ENCODE data around the gene LRG1. TPM values are rescaled to one million over a fixed set of nuclear protein-coding genes. Genes with fewer than 3 reads are reported as not detected.
"Not testable (repeated sequence)": the region's sequence is repeated elsewhere in the genome, so short reads cannot be mapped to it uniquely, and the experiment has no call there.

LRG1 gene
- polyA plus RNA-seq, 12 donors: 0.21 to 0.91 (median 0.57) TPM; not detected in 2

- peak; percentile 51 for DNase-seq
Measured at GRCh38 chr19:4576016-4576933, 36.4 kb upstream of the LRG1 start.

- peak; percentile 61 for DNase-seq
Measured at GRCh38 chr19:4575267-4576015, 35.6 kb upstream of the LRG1 start.

- no peak for DNase-seq
Measured at GRCh38 chr19:4573682-4574081, 33.8 kb upstream of the LRG1 start.

GRCh38 chr19:4571305-4571917, 31.6 kb upstream of the LRG1 start:
- peak; percentile 60 for DNase-seq

GRCh38 chr19:4570916-4571304, 31.1 kb upstream of the LRG1 start:
- DNase-seq: no peak

GRCh38 chr19:4570402-4570801, 30.6 kb upstream of the LRG1 start:
- no peak for DNase-seq

GRCh38 chr19:4568886-4569285, 29.1 kb upstream of the LRG1 start:
- no peak for DNase-seq

GRCh38 chr19:4567584-4568071, 27.8 kb upstream of the LRG1 start:
- DNase-seq: peak; percentile 62

GRCh38 chr19:4566402-4567051, 26.7 kb upstream of the LRG1 start:
- DNase-seq: no peak

- not testable (repeated sequence) for DNase-seq
Measured at GRCh38 chr19:4563562-4563961, 23.7 kb upstream of the LRG1 start.

GRCh38 chr19:4562085-4562484, 22.2 kb upstream of the LRG1 start:
- not testable (repeated sequence) for DNase-seq

- DNase-seq: no peak
Measured at GRCh38 chr19:4559569-4559968, 19.7 kb upstream of the LRG1 start, which contains the start of gene SEMA6B. SEMA6B (minus strand) TSS chr19:4559684; CDS start chr19:4558457, 1,227 bp downstream.

- no peak for DNase-seq
Measured at GRCh38 chr19:4557971-4558941, 18.4 kb upstream of the LRG1 start.

GRCh38 chr19:4557144-4557970, 17.5 kb upstream of the LRG1 start:
- no peak for DNase-seq

GRCh38 chr19:4556597-4557127, 16.8 kb upstream of the LRG1 start:
- DNase-seq: no peak

GRCh38 chr19:4555657-4556561, 16.1 kb upstream of the LRG1 start:
- no peak for DNase-seq

GRCh38 chr19:4554717-4555116, 14.9 kb upstream of the LRG1 start:
- DNase-seq: no peak

GRCh38 chr19:4553775-4554174, 13.9 kb upstream of the LRG1 start:
- DNase-seq: no peak
